ENCODE results near the gene KRTAP5-6. TPM values are rescaled to one million over a fixed set of nuclear protein-coding genes. Genes with fewer than 3 reads are reported as not detected.

KRTAP5-6 gene
- polyA plus RNA-seq, 2 of the 4 experiments (the other 2 are of a cell fraction): not detected

DNA sequence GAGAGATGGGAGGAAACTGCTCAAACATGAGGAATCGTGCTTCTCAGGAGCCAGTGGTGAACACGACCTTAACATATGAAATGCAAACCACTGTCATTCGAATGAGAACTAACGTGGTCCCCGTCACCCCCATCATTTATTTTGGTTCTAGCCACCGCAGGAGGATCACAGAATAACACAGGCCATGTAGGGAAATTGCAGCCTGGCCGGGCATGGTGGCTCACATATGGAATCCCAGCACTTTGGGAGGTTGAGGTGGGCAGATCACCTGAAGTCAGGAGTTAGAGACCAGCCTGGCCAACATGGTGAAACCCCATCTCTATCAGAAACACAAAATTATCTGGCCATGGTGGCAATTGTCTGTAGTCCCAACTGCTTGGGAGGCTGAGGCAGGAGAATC, 40.3 kb upstream of the KRTAP5-6 start:
- POLR2A ChIA-PET: no interaction called here
- FAIRE-seq: no peak

DNA sequence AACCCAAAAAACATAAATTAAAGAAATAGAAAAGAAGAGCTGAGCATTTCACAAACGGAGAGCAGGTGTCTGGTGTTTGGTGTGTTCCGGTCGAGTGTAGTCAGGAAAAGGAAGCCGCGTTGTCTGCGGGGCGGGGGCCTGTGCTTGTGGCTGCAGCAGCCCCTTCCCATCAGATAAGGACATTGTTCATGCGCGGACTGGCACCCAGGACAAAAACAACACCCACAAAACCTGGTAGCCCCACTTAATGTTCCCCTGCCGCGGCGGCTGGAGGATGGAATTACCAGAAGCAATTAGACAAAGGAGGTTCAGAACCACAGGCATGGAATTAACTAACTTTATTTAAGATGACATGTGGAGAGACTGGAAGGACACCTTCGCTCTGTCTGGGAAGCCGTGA, 37.5 kb upstream of the KRTAP5-6 start:
- Histone ChIP-seq H3K9me3 (no peaks in the 10 kb centered on the region), H3K4me1 (no peaks in the 10 kb centered on the region), H3K27ac (no peak overlapping the region), H3K4me3 (no peak overlapping the region), H3K4me2 (no peak overlapping the region)
- CTCF ChIA-PET: interaction anchor here (0.7 to 1.2 kb wide), 4 partner anchors 10 to 173 kb away, joined by 3 read pairs; no protein-coding TSS in a partner anchor
- no peak for ATAC-seq
- TF ChIP-seq, protein P1, sequence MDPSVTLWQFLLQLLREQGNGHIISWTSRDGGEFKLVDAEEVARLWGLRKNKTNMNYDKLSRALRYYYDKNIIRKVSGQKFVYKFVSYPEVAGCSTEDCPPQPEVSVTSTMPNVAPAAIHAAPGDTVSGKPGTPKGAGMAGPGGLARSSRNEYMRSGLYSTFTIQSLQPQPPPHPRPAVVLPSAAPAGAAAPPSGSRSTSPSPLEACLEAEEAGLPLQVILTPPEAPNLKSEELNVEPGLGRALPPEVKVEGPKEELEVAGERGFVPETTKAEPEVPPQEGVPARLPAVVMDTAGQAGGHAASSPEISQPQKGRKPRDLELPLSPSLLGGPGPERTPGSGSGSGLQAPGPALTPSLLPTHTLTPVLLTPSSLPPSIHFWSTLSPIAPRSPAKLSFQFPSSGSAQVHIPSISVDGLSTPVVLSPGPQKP (IDR thresholded peaks at IDR 0.05; ENCODE audit: low read depth, low read length): no peak
- TF ChIP-seq TP53 (CRISPR knock-in tag; IDR thresholded peaks at IDR 0.05) (no peak), POLR2A (IDR thresholded peaks at IDR 0.05; ENCODE audit: low read length) (no peak), CBX8 (IDR thresholded peaks at IDR 0.05) (no peak), SMC3 (IDR thresholded peaks at IDR 0.05) (no peak), EP300 (IDR thresholded peaks at IDR 0.05) (no peak), POLR2AphosphoS2 (conservative IDR thresholded peaks at IDR 0.05; ENCODE audit: low read length) (no peak), HOXA7 (CRISPR knock-in tag; IDR thresholded peaks at IDR 0.05) (no peak), MAFK (IDR thresholded peaks at IDR 0.05; ENCODE audit: partially characterized antibody) (no peak), ZC3H11A (IDR thresholded peaks at IDR 0.05) (no peak), HOXB13 (CRISPR knock-in tag; IDR thresholded peaks at IDR 0.05; ENCODE audit: low read depth) (no peak), CBX2 (IDR thresholded peaks at IDR 0.05; ENCODE audit: borderline replicate concordance, low read depth) (no peak), FOXS1 (CRISPR knock-in tag; IDR thresholded peaks at IDR 0.05) (no peak), FOSB (CRISPR knock-in tag; IDR thresholded peaks at IDR 0.05) (no peak), HDAC2 (IDR thresholded peaks at IDR 0.05) (no peak)
- TF ChIP-seq, protein P2, sequence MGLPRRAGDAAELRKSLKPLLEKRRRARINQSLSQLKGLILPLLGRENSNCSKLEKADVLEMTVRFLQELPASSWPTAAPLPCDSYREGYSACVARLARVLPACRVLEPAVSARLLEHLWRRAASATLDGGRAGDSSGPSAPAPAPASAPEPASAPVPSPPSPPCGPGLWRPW (IDR thresholded peaks at IDR 0.05): no peak
- TF ChIP-seq, protein P3, sequence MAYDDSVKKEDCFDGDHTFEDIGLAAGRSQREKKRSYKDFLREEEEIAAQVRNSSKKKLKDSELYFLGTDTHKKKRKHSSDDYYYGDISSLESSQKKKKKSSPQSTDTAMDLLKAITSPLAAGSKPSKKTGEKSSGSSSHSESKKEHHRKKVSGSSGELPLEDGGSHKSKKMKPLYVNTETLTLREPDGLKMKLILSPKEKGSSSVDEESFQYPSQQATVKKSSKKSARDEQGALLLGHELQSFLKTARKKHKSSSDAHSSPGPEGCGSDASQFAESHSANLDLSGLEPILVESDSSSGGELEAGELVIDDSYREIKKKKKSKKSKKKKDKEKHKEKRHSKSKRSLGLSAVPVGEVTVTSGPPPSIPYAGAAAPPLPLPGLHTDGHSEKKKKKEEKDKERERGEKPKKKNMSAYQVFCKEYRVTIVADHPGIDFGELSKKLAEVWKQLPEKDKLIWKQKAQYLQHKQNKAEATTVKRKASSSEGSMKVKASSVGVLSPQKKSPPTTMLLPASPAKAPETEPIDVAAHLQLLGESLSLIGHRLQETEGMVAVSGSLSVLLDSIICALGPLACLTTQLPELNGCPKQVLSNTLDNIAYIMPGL (CRISPR knock-in tag; IDR thresholded peaks at IDR 0.05; ENCODE audit: borderline replicate concordance): no peak
- TF ChIP-seq, protein P4, sequence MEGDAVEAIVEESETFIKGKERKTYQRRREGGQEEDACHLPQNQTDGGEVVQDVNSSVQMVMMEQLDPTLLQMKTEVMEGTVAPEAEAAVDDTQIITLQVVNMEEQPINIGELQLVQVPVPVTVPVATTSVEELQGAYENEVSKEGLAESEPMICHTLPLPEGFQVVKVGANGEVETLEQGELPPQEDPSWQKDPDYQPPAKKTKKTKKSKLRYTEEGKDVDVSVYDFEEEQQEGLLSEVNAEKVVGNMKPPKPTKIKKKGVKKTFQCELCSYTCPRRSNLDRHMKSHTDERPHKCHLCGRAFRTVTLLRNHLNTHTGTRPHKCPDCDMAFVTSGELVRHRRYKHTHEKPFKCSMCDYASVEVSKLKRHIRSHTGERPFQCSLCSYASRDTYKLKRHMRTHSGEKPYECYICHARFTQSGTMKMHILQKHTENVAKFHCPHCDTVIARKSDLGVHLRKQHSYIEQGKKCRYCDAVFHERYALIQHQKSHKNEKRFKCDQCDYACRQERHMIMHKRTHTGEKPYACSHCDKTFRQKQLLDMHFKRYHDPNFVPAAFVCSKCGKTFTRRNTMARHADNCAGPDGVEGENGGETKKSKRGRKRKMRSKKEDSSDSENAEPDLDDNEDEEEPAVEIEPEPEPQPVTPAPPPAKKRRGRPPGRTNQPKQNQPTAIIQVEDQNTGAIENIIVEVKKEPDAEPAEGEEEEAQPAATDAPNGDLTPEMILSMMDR (IDR thresholded peaks at IDR 0.05): no peak
- TF ChIP-seq, protein P5, sequence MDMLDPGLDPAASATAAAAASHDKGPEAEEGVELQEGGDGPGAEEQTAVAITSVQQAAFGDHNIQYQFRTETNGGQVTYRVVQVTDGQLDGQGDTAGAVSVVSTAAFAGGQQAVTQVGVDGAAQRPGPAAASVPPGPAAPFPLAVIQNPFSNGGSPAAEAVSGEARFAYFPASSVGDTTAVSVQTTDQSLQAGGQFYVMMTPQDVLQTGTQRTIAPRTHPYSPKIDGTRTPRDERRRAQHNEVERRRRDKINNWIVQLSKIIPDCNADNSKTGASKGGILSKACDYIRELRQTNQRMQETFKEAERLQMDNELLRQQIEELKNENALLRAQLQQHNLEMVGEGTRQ (IDR thresholded peaks at IDR 0.05): no peak
- WGBS (ENCODE audit: missing lambda C conversion rate): 86% methylated on average over 14 of the region's 14 CpGs
- POLR2A ChIA-PET: no interaction called here
- DNase-seq (ENCODE audit: low read depth in 1 of 2, low spot score in 1 of 2): no peak
- FAIRE-seq: no peak

More for the DNA sequence above, 40.3 kb upstream of the KRTAP5-6 start:
- Histone ChIP-seq H3K4me3 (no peak overlapping the region), H3K27ac (no peak overlapping the region), H3K4me2 (no peak overlapping the region), H3K9me3 (no peaks in the 10 kb centered on the region), H3K4me1 (no peaks in the 10 kb centered on the region; the same call in 2 of the 3 replicates)
- WGBS (ENCODE audit: missing lambda C conversion rate): 50% methylated on average over 7 of the region's 7 CpGs
- DNase-seq (ENCODE audit: low read depth in 1 of 2, low spot score in 1 of 2): no peak
- CTCF ChIA-PET: interaction anchor here (4.5 to 12.2 kb wide), 4 partner anchors 17 to 497 kb away, joined by 57 to 350 read pairs (median 128); partner anchors contain the start of genes INS and SYT8
- TF ChIP-seq, protein P6, sequence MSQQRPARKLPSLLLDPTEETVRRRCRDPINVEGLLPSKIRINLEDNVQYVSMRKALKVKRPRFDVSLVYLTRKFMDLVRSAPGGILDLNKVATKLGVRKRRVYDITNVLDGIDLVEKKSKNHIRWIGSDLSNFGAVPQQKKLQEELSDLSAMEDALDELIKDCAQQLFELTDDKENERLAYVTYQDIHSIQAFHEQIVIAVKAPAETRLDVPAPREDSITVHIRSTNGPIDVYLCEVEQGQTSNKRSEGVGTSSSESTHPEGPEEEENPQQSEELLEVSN (IDR thresholded peaks at IDR 0.05; ENCODE audit: borderline replicate concordance, low read depth): no peak
- TF ChIP-seq NFE2L2 (conservative IDR thresholded peaks at IDR 0.05; ENCODE audit: low read length): no peak
- TF ChIP-seq RARB (CRISPR knock-in tag; IDR thresholded peaks at IDR 0.05): no peak
- TF ChIP-seq TFCP2L1 (CRISPR knock-in tag; IDR thresholded peaks at IDR 0.05): no peak
- TF ChIP-seq SREBF2 (IDR thresholded peaks at IDR 0.05): no peak
- TF ChIP-seq CEBPB (IDR thresholded peaks at IDR 0.05): no peak
- TF ChIP-seq EP300 (IDR thresholded peaks at IDR 0.05): no peak
- TF ChIP-seq PHF8 (IDR thresholded peaks at IDR 0.05; ENCODE audit: borderline replicate concordance, low read depth): no peak
- TF ChIP-seq, protein P3 (CRISPR knock-in tag; IDR thresholded peaks at IDR 0.05; ENCODE audit: borderline replicate concordance): no peak
- no peak for TF ChIP-seq POLR2A (IDR thresholded peaks at IDR 0.05; ENCODE audit: low read length)
- no peak for TF ChIP-seq CBX8 (IDR thresholded peaks at IDR 0.05)
- no peak for TF ChIP-seq RAD21 (conservative IDR thresholded peaks at IDR 0.05 in 1 of 2, IDR thresholded peaks at IDR 0.05 in 1 of 2)
- TF ChIP-seq ZC3H11A (IDR thresholded peaks at IDR 0.05): no peak
- TF ChIP-seq ZSCAN20 (CRISPR knock-in tag; IDR thresholded peaks at IDR 0.05): no peak
- ATAC-seq: no peak

All from A549 (cell line).